OCI-LY1 (cell line): ENCODE results near the gene SLC4A8.

ENCODE experiments used
- CTCF ChIP-seq: fragments of 200-600 bp; sonication (generic), shearing (Covaris generic); IDR thresholded peaks from 2 replicates; pipeline ENCODE4 v1.5.1; 2017; ENCODE audit warnings: mild to moderate bottlenecking, antibody characterized with exemption, low read length, moderate library complexity, mixed read lengths
- EZH2 ChIP-seq: fragments of 200-600 bp; sonication (generic), shearing (Covaris generic); IDR thresholded peaks from 2 replicates; pipeline ENCODE4 v1.8.0; 2017; ENCODE audit warnings: borderline replicate concordance, mixed run types, mild to moderate bottlenecking, antibody characterized with exemption, low read length, moderate library complexity, mixed read lengths

GRCh38 chr12:51538599-51538998 is 114.0 kb downstream of the SLC4A8 start:
- no peak for TF ChIP-seq CTCF
- no peak for TF ChIP-seq EZH2
